ENCODE results near the gene SEMA3B. TPM values are rescaled to one million over a fixed set of nuclear protein-coding genes. Genes with fewer than 3 reads are reported as not detected.

The SEMA3B gene
- total and polyA plus RNA-seq, 9 of the 15 experiments (the other 6 are each of a cell fraction or from before 2014, with no cell fraction given): 0.03 to 1.8 (median 0.55) TPM; not detected in 1

GRCh38 chr3:50292159-50293078 is 23.5 kb downstream of the SEMA3B start, which contains the start of gene IFRD2 (continued):
- TF ChIP-seq, protein P1, sequence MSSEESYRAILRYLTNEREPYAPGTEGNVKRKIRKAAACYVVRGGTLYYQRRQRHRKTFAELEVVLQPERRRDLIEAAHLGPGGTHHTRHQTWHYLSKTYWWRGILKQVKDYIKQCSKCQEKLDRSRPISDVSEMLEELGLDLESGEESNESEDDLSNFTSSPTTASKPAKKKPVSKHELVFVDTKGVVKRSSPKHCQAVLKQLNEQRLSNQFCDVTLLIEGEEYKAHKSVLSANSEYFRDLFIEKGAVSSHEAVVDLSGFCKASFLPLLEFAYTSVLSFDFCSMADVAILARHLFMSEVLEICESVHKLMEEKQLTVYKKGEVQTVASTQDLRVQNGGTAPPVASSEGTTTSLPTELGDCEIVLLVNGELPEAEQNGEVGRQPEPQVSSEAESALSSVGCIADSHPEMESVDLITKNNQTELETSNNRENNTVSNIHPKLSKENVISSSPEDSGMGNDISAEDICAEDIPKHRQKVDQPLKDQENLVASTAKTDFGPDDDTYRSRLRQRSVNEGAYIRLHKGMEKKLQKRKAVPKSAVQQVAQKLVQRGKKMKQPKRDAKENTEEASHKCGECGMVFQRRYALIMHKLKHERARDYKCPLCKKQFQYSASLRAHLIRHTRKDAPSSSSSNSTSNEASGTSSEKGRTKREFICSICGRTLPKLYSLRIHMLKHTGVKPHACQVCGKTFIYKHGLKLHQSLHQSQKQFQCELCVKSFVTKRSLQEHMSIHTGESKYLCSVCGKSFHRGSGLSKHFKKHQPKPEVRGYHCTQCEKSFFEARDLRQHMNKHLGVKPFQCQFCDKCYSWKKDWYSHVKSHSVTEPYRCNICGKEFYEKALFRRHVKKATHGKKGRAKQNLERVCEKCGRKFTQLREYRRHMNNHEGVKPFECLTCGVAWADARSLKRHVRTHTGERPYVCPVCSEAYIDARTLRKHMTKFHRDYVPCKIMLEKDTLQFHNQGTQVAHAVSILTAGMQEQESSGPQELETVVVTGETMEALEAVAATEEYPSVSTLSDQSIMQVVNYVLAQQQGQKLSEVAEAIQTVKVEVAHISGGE (CRISPR knock-in tag; IDR thresholded peaks at IDR 0.05): peak in 1 of 3 experiments; percentile 89; a peak in 2 of 6 replicates
- TF ChIP-seq RBFOX2 (IDR thresholded peaks at IDR 0.05; ENCODE audit: low read depth, low read length): peak; percentile 86
- no peak; the same call in 1 of the 2 replicates for TF ChIP-seq POLR2AphosphoS5 (IDR thresholded peaks at IDR 0.05; ENCODE audit: control insufficient read depth, insufficient read depth, low read depth, low read length)
- TF ChIP-seq GTF2F1 (IDR thresholded peaks at IDR 0.05; ENCODE audit: low read depth, low read length): 0 out of 2 replicates have a peak, but pooled peaks have one; percentile 39
- TF ChIP-seq MXI1 (IDR thresholded peaks at IDR 0.05; ENCODE audit: low read depth, low read length): peak; percentile 90
- TF ChIP-seq ZNF41 (CRISPR knock-in tag; conservative IDR thresholded peaks at IDR 0.05): peak; percentile 69; the same call in 1 of the 2 replicates
- TF ChIP-seq, protein P2, sequence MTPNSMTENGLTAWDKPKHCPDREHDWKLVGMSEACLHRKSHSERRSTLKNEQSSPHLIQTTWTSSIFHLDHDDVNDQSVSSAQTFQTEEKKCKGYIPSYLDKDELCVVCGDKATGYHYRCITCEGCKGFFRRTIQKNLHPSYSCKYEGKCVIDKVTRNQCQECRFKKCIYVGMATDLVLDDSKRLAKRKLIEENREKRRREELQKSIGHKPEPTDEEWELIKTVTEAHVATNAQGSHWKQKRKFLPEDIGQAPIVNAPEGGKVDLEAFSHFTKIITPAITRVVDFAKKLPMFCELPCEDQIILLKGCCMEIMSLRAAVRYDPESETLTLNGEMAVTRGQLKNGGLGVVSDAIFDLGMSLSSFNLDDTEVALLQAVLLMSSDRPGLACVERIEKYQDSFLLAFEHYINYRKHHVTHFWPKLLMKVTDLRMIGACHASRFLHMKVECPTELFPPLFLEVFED (CRISPR knock-in tag; conservative IDR thresholded peaks at IDR 0.05): no peak
- TF ChIP-seq POLR2AphosphoS2 (IDR thresholded peaks at IDR 0.05; ENCODE audit: low read length): peak; percentile 81
- TF ChIP-seq CREB1 (IDR thresholded peaks at IDR 0.05): peak; percentile 95
- TF ChIP-seq CREB1 (CRISPR knock-in tag; IDR thresholded peaks at IDR 0.05): peak; percentile 96
- no peak for TF ChIP-seq ZNF232 (CRISPR knock-in tag; IDR thresholded peaks at IDR 0.05)
- TF ChIP-seq BDP1 (IDR thresholded peaks at IDR 0.05; ENCODE audit: insufficient read depth, insufficient read length): no peak
- TF ChIP-seq ZNF175 (CRISPR knock-in tag; IDR thresholded peaks at IDR 0.05; ENCODE audit: low read depth): peak; percentile 94
- peak; percentile 72 for TF ChIP-seq ZFX (CRISPR knock-in tag; IDR thresholded peaks at IDR 0.05)
- TF ChIP-seq, protein P3, sequence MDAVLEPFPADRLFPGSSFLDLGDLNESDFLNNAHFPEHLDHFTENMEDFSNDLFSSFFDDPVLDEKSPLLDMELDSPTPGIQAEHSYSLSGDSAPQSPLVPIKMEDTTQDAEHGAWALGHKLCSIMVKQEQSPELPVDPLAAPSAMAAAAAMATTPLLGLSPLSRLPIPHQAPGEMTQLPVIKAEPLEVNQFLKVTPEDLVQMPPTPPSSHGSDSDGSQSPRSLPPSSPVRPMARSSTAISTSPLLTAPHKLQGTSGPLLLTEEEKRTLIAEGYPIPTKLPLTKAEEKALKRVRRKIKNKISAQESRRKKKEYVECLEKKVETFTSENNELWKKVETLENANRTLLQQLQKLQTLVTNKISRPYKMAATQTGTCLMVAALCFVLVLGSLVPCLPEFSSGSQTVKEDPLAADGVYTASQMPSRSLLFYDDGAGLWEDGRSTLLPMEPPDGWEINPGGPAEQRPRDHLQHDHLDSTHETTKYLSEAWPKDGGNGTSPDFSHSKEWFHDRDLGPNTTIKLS (IDR thresholded peaks at IDR 0.05; ENCODE audit: borderline replicate concordance, low read depth): peak; percentile 96
- TF ChIP-seq ZHX1 (conservative IDR thresholded peaks at IDR 0.05; ENCODE audit: low read length): no peak
